Neuronal stem cell (in vitro differentiated cells): Measurements from ENCODE around the gene FOXN3.

Source experiments
- DNase-seq: peaks from one replicate; pipeline ENCODE4 v3.0.0-alpha.2; 2013; ENCODE audit warnings: low spot score
- H2AFZ ChIP-seq: one replicate; pipeline ENCODE4 v1.6.1; 2013; ENCODE audit warnings: mild to moderate bottlenecking, low read length, inconsistent platforms
- H2AK5ac ChIP-seq: 2 replicates; pipeline ENCODE4 v1.6.1; 2013; ENCODE audit warnings: low read depth, mild to moderate bottlenecking, inconsistent platforms, low read length, moderate library complexity, mixed read lengths
- H2BK120ac ChIP-seq: 2 replicates; pipeline ENCODE4 v1.6.1; 2013; ENCODE audit warnings: low read depth, mild to moderate bottlenecking, inconsistent platforms, low read length, moderate library complexity, mixed read lengths
- H2BK12ac ChIP-seq: one replicate; pipeline ENCODE4 v1.6.1; 2013; ENCODE audit warnings: low read length, inconsistent platforms
- H2BK15ac ChIP-seq: 2 replicates; pipeline ENCODE4 v1.6.1; 2013; ENCODE audit warnings: mild to moderate bottlenecking, low read length, inconsistent platforms, mixed read lengths
- H2BK5ac ChIP-seq: one replicate; pipeline ENCODE4 v1.6.1; 2013; ENCODE audit warnings: inconsistent platforms, mild to moderate bottlenecking, low read length, moderate library complexity
- H3K14ac ChIP-seq: one replicate; pipeline ENCODE4 v1.6.1; 2013; ENCODE audit warnings: low read length, inconsistent platforms
- H3K18ac ChIP-seq: 2 replicates; pipeline ENCODE4 v1.6.1; 2013; ENCODE audit warnings: low read length, inconsistent platforms
- H3K23ac ChIP-seq: 2 replicates; pipeline ENCODE4 v1.6.1; 2013; ENCODE audit warnings: low read depth, mild to moderate bottlenecking, mixed read lengths, low read length, inconsistent platforms; ENCODE audit not compliant: poor library complexity
- H3K27ac ChIP-seq: replicated peaks from 3 replicates; pipeline ENCODE4 v1.5.1; 2013; ENCODE audit warnings: low read length, inconsistent platforms
- H3K27me3 ChIP-seq, 3 experiments: 2 replicates each; pipeline ENCODE4 v1.6.1; 2013; ENCODE audit warnings: low read length in 3 of 3, mild to moderate bottlenecking in 2 of 3, inconsistent platforms in 1 of 3, low read depth in 1 of 3, mixed read lengths in 1 of 3, moderate library complexity in 1 of 3; ENCODE audit not compliant: control insufficient read depth in 3 of 3, insufficient read depth in 3 of 3
- H3K36me3 ChIP-seq, 2 donors: replicated peaks in 1 of 2; 2 replicates each; pipeline ENCODE4 v1.6.1; 2013; ENCODE audit warnings: low read length in 2 of 2; ENCODE audit not compliant: control insufficient read depth in 2 of 2, insufficient read depth in 2 of 2
- H3K4ac ChIP-seq: 2 replicates; pipeline ENCODE4 v1.6.1; 2013; ENCODE audit warnings: inconsistent platforms, mild to moderate bottlenecking, low read length, moderate library complexity
- H3K4me1 ChIP-seq, 2 donors: 1 replicate in 1 of 2; 2 replicates in 1 of 2; pipeline ENCODE4 v1.6.1; 2013; ENCODE audit warnings: low read length in 2 of 2, low read depth in 1 of 2; ENCODE audit not compliant: control insufficient read depth in 2 of 2, insufficient read depth in 1 of 2
- H3K4me2 ChIP-seq: one replicate; pipeline ENCODE4 v1.6.1; 2013; ENCODE audit warnings: mild to moderate bottlenecking, low read length, inconsistent platforms; ENCODE audit not compliant: insufficient read depth, poor library complexity, severe bottlenecking
- H3K4me3 ChIP-seq, 2 donors: 2 replicates each; pipeline ENCODE4 v1.5.1; 2013; ENCODE audit warnings: low read length in 2 of 2, mild to moderate bottlenecking in 2 of 2, inconsistent platforms in 1 of 2, moderate library complexity in 1 of 2
- H3K79me1 ChIP-seq: one replicate; pipeline ENCODE4 v1.6.1; 2013; ENCODE audit warnings: low read depth, mild to moderate bottlenecking, inconsistent platforms, low read length, moderate library complexity
- H3K9ac ChIP-seq: one replicate; pipeline ENCODE4 v1.6.1; 2013; ENCODE audit warnings: mild to moderate bottlenecking, low read depth, low read length, inconsistent platforms; ENCODE audit not compliant: poor library complexity
- H3K9me3 ChIP-seq, 2 donors: replicated peaks in 1 of 2; 2 replicates each; pipeline versions ENCODE3 to v1.6.1; 2013; ENCODE audit warnings: low read length in 2 of 2, mild to moderate bottlenecking in 2 of 2, inconsistent platforms in 1 of 2, low read depth in 1 of 2, mixed read lengths in 1 of 2, moderate library complexity in 1 of 2; ENCODE audit not compliant: control insufficient read depth in 2 of 2, insufficient read depth in 1 of 2
- H4K8ac ChIP-seq: one replicate; pipeline ENCODE4 v1.6.1; 2013; ENCODE audit warnings: low read depth, mild to moderate bottlenecking, inconsistent platforms, low read length, moderate library complexity
- H4K91ac ChIP-seq: one replicate; pipeline ENCODE4 v1.6.1; 2013; ENCODE audit warnings: low read length, low read depth, mild to moderate bottlenecking, inconsistent platforms; ENCODE audit not compliant: poor library complexity
- WGBS, 2 donors: extraction: QIAGEN DNeasy Blood & Tissue Kit; methylation state at CpG; one replicate each; pipeline ENCODE4 v1.1.7; 2013; ENCODE audit warnings: missing lambda C conversion rate in 2 of 2, mixed read lengths in 1 of 2; ENCODE audit not compliant: insufficient read length in 2 of 2, insufficient replicate concordance in 1 of 2; ENCODE audit errors: extremely low coverage in 2 of 2; 5-methylcytosine and 5-hydroxymethylcytosine counted together

The FOXN3 gene

DNA sequence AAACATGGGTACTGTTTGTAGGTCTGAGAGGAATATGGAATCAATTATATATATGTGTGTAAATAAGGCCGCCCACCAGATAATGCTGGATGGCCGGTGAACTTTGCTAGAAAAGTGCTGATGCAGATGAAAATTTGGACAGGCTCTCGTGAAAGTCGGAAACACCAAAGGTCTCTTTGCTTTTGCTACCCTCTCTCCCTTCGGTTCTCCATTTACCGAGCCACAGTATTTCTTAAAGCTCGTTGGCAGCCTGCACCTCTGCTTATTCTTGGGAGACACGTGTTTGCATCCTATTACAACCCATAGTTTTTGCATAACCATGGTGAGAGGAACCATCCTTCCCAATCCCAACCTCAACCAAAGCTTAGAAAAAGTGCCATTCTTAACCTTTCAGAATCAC is 109.6 kb downstream of the FOXN3 start:
- H2AK5ac ChIP-seq = no peak overlapping the region
- no peak overlapping the region for H2BK5ac ChIP-seq
- no peak overlapping the region for H3K4ac ChIP-seq
- no peak overlapping the region for H3K9ac ChIP-seq
- DNase-seq = no peak
- no peak overlapping the region for H3K23ac ChIP-seq
- H2BK120ac ChIP-seq = no peak overlapping the region
- WGBS, 2 donors = no CpG with 5 or more reads among the region's 8 CpGs
- peaks cover 2% of the 10 kb centered on the region for H3K79me1 ChIP-seq
- no peak overlapping the region for H3K4me2 ChIP-seq
- H4K91ac ChIP-seq = no peak overlapping the region
- no peak overlapping the region for H4K8ac ChIP-seq
- no peaks in the 10 kb centered on the region for H3K36me3 ChIP-seq
- no peak overlapping the region for H3K4me3 ChIP-seq
- H2AFZ ChIP-seq = no peak overlapping the region
- H2BK15ac ChIP-seq = no peak overlapping the region
- no peak overlapping the region for H3K14ac ChIP-seq
- no peaks in the 10 kb centered on the region for H3K27me3 ChIP-seq
- H3K4me1 ChIP-seq = peaks cover 11 to 34% of the 10 kb centered on the region in 2 donors
- H3K9me3 ChIP-seq = no peaks in the 10 kb centered on the region
- H3K27ac ChIP-seq = no peak overlapping the region
- no peak overlapping the region for H3K18ac ChIP-seq
- no peak overlapping the region for H2BK12ac ChIP-seq

DNA sequence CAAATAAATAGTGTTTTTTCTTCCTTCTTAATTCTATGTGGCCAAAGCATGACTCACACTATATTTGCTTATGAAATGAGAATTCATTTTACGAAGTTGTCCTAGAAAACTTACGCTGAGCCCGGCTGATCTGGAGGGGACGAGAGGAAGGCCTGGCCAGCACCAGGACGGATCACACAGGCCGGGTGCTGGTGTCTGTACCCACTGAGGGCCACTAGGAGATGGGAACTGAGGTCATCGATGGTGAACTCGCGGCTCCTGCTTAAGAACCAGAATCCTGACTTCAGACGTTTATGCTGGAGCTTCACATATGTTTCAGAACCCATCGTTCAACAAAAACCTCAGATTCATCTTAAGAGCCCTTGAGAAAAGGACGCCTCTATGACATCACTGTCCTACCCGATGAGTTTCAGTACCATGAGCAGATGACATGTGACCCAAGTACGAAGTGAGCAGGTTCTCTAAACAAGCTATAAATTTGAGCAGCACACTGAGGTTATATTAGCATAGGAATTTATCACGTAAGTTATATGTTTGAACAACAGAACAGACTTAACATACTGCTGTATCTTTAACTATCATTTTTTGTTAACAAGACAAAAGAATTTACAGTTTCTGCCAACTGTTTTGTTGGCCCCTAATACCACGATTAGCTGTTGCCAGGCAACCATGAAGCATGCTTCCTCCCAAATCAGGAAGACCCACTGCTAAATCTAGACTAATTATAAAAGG is 111.9 kb downstream of the FOXN3 start:
- H3K18ac ChIP-seq = peak overlapping the region; percentile 32
- H2BK12ac ChIP-seq = no peak overlapping the region
- peaks cover 2% of the 10 kb centered on the region for H3K79me1 ChIP-seq
- no peak overlapping the region for H2BK120ac ChIP-seq
- H3K4ac ChIP-seq = no peak overlapping the region
- peaks cover 11 to 34% of the 10 kb centered on the region in 2 donors for H3K4me1 ChIP-seq
- no peak overlapping the region for H4K91ac ChIP-seq
- H3K9ac ChIP-seq = no peak overlapping the region
- no peak overlapping the region for H3K4me3 ChIP-seq
- H2AK5ac ChIP-seq = no peak overlapping the region
- H4K8ac ChIP-seq = no peak overlapping the region
- no peak overlapping the region for H3K14ac ChIP-seq
- no peak overlapping the region for H2BK15ac ChIP-seq
- H3K36me3 ChIP-seq = no peaks in the 10 kb centered on the region
- no CpG with 5 or more reads among the region's 16 CpGs for WGBS, 2 donors
- H3K27ac ChIP-seq = no peak overlapping the region
- no peak overlapping the region for H2BK5ac ChIP-seq
- no peak for DNase-seq
- H3K27me3 ChIP-seq = no peaks in the 10 kb centered on the region
- no peak overlapping the region for H3K4me2 ChIP-seq
- H2AFZ ChIP-seq = no peak overlapping the region
- no peaks in the 10 kb centered on the region for H3K9me3 ChIP-seq
- no peak overlapping the region for H3K23ac ChIP-seq

DNA sequence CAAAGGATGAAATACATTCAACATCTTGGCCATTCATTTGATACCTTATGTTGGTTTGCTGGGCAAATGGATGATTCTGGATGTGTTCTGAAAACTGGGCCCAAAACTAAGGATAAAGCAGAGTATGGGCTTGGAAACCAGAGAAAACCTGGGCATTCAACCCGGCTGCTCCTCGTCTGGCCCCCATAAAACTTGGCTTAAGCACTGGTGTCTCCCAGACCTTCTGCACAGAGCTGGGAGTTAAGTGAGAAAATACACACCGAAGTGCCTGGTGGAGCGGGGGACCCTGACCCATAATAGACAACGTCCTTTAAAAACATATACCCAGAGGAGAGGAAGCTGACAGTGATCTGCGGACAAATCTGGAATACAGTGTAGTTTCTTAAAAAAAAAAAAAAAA is 112.5 kb downstream of the FOXN3 start:
- Histone ChIP-seq H2AK5ac (no peak overlapping the region), H3K4me3 (no peak overlapping the region), H3K23ac (no peak overlapping the region), H3K9ac (no peak overlapping the region), H3K36me3 (no peaks in the 10 kb centered on the region), H2AFZ (no peak overlapping the region), H3K79me1 (peaks cover 2% of the 10 kb centered on the region), H4K91ac (no peak overlapping the region), H2BK120ac (no peak overlapping the region), H3K27ac (no peak overlapping the region), H2BK5ac (no peak overlapping the region), H3K14ac (no peak overlapping the region), H2BK15ac (no peak overlapping the region), H3K18ac (no peak overlapping the region), H3K4me2 (no peak overlapping the region), H2BK12ac (no peak overlapping the region), H3K4me1 (peaks cover 11 to 34% of the 10 kb centered on the region in 2 donors), H4K8ac (no peak overlapping the region), H3K4ac (no peak overlapping the region), H3K27me3 (no peaks in the 10 kb centered on the region), H3K9me3 (no peaks in the 10 kb centered on the region)
- no peak for DNase-seq
- no CpG with 5 or more reads among the region's 6 CpGs for WGBS, 2 donors

DNA sequence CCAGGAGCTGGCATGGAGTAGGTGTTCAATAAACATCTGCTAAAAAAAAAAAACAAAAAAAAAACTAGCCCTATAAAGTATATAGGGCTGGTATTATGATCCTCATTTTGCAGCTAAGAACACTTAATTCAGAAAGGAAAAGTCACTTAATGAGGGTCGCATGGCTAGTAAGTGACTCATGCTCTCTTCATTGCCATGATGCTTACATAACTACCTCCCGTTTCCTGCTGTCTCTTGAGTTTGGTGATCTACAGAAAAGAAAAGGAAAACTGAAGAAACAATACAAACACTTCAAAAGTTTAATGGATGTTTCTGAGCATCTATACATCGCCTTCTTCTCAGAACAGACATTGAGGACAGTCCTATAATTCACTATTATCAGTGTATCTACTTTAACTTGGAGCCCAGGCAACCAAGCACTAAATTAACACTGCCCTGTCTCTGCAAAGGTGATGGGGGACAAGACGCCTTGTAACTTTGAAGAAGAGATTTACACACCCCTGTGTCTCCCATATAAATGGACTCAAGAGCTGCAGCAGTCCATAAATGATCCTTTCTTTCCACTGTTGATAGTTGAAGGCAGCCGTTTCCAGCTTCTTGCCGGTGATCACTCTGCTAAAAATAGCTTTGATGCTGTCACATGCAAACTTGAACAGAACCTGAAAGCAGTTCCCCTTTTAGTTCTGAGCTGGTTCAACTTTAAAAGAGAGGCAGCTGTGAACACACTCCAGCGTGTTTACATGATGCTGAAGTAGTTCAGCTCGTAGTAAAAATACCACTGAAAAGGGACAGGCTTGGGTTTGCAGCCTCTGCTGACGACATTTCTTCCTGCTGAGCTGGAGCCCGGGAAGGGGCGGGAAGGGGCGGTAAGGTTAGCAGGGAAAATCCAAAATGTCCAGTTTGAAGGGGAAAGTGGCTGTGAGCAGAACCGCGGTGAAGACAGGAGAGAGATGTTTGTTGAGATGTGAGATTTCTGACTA is 113.3 kb downstream of the FOXN3 start:
- Histone ChIP-seq H2AFZ (peak overlapping the region; percentile 36), H2BK12ac (no peak overlapping the region), H4K91ac (no peak overlapping the region), H3K27ac (no peak overlapping the region), H4K8ac (no peak overlapping the region), H3K9ac (no peak overlapping the region), H3K14ac (no peak overlapping the region), H3K4me2 (no peak overlapping the region), H2BK15ac (no peak overlapping the region), H3K4ac (no peak overlapping the region), H2AK5ac (no peak overlapping the region), H3K36me3 (no peaks in the 10 kb centered on the region), H2BK120ac (no peak overlapping the region), H2BK5ac (no peak overlapping the region), H3K4me1 (peaks cover 11 to 34% of the 10 kb centered on the region in 2 donors), H3K4me3 (no peak overlapping the region), H3K9me3 (no peaks in the 10 kb centered on the region), H3K18ac (no peak overlapping the region), H3K27me3 (no peaks in the 10 kb centered on the region), H3K79me1 (peaks cover 1% of the 10 kb centered on the region), H3K23ac (no peak overlapping the region)
- DNase-seq = no peak
- WGBS, 2 donors = no CpG with 5 or more reads among the region's 14 CpGs
